SW 1271 (cell line): Measurements from ENCODE around the gene ZBTB20.
A peak's percentile ranks its signal among the peaks of the same experiment; 100 is the strongest.

Source experiments
- DNase-seq, 2 experiments: peaks; one replicate each; lab custom pipeline; 2025; lab: John Stamatoyannopoulos, UW

The ZBTB20 gene

DNA sequence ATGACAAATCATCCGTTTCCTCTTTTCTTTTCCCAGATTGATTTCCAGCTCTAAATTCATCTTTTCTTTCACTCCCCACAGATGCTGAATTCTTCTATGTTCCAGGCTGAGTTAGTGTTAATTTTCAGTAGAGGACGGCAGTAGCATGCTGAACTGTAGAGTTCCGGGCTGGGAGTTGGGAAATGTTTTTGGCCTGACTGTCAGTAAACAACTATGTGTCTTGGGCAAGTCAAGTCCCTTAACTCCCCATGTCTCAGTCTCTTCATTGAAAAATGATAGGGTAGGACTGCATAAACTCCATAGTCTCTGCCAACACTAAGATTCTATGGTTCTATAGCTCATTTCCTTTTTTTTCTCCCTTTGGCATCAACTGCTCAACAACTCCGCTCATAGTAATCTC lies 519.3 kb downstream of the ZBTB20 start:
- DNase-seq, result no peak

GRCh38 chr3:114626751-114627150 lies 520.3 kb downstream of the ZBTB20 start:
- DNase-seq, result no peak

DNA sequence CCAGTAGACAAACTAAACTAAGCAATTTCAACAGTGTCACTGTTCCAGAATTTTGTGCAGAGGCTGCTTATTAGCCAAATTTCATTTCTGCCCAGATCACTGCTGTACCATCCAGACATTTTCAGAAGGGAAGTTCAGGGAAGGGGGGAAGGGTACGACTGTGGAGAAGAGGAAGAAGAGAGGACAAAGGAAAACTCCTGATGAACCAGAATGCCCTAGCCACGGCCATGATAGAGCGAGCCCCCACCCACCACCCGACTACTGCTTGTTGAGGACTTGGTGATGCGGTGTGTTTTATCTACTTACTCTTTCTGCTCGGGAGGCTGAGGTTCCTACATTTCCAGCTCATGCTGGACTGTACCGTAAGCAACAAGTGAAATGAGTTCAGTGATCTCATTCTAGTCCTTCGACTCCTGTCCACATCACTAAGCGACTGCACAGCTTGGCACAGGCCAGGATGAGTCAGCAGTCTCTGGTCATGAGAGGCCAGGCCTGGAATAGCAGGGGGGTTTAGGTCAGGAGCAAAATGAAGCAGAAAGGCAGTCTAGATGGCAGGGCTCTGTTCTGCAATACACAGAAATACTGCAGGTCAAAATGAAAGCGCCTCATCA lies 522.4 kb downstream of the ZBTB20 start:
- peak; percentile 38 to 66 for DNase-seq

DNA sequence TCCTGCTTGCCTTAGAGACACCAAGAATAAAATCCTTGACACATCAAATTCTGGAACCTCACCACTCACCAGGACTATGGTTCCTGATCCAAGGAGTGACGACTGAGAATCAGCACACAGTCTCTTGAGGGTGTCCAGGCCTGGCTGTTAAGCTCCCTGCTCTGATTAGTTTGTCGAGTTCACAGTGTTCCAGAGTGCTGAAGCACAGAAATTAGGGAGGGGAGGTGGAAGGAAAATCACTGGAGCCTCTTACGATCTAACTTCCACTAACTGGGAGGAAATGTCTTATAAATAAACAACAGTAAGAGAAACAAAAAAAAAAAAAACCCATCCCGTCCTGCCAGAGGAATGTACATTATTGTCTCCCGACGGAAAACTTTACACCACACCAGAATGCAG lies 523.0 kb downstream of the ZBTB20 start:
- DNase-seq, result no peak

GRCh38 chr3:114623420-114624046 lies 523.6 kb downstream of the ZBTB20 start:
- no peak for DNase-seq

DNA sequence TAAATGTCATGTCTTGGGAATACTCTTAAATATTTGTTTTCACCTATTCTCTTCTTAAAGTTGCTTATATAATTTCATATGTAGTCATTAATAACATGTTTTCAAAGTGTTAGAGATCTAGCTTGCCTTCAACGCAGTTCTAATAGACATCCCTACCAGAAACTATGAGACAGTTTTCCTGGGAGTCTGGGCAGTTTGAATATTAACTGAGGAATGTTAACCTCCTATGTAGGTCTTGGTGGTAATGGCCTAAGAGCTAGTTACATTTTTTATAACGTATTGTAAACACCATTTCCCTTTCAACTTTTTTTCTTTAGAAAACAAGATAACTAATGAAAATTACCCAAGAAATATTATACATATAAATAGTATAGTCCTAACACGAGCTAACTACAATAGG lies 525.1 kb downstream of the ZBTB20 start:
- no peak for DNase-seq

GRCh38 chr3:114619771-114620170 lies 527.3 kb downstream of the ZBTB20 start:
- no peak for DNase-seq

- no peak for DNase-seq
Observed at GRCh38 chr3:114615523-114616085, 531.5 kb downstream of the ZBTB20 start.

- no peak for DNase-seq
Observed at GRCh38 chr3:114609973-114610630, 537.0 kb downstream of the ZBTB20 start.

DNA sequence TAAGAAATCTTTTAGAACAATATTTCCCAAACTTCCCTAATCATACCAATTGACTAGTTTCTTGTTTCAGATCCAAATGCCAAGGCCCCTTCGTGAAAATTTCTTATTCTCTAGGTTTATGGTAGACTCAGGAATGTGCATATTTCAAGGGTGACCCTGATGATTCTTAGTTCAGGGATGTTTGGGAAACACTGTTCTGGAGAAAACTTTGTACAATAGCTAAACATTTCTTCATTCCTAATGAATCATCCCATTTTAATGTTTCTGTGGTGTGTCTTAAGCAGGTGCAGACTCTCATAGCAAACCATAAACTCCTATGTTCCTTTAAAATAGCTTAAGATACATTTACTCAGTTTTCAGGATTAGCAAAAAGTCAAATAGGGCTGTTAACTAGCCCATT lies 538.8 kb downstream of the ZBTB20 start:
- peak; percentile 21 to 66 for DNase-seq

- no peak for DNase-seq
Observed at GRCh38 chr3:114606336-114606735, 540.8 kb downstream of the ZBTB20 start.

DNA sequence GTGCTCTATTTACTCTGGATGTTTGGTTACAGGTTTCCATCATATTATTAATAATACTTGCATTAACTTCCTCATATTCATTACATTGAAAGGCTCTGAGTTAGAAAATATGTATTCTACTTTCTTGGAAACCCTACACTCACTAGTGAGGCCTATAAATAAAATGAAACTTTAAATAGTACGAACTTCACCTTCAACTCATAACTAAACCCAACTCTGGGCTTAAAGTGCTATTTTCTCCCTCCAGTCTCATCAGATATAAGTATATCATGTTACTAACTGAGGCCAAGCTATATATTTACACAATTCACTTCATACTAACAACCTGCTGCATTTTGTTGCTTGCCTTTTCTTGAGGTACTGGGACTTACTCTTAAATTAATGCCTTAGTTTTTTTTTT lies 546.5 kb downstream of the ZBTB20 start:
- no peak for DNase-seq

DNA sequence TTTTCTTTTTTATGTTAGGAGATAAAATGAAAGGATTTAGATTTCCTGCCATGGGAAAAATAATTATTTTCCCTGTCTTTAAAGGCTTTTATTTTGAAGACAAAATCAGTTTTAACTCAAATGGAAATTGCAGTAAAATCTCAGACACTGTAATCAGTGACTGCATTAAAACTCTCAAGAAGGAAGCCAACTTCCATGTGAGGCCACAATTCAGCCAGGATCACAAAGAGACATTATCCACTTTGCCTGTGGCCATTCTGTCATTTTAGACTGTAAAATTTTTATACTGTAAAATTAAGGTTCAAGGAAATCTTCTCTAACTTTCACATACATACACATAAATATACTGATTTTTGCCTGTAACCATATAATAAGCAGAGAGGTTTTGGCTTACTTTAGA lies 549.2 kb downstream of the ZBTB20 start:
- no peak for DNase-seq

- DNase-seq, result no peak
Observed at GRCh38 chr3:114597012-114597411, 550.1 kb downstream of the ZBTB20 start.

DNA sequence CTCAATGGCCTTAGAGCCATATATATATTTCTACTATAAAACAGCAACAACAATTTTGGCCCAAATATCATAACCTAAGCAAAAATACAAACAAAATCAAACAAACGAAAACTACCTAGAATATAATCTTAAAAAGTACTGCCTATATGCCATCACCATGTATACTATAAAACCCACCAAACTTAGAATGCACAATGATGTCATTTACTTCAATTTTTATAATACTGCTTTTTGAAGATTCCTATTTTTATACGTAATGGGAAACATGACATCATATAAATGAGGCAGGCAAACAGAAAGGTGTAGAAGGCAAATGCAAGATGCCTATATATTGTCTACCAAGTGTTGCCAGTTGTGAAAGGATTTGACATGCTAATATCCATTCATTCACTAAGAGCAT lies 550.9 kb downstream of the ZBTB20 start:
- DNase-seq, result no peak

DNA sequence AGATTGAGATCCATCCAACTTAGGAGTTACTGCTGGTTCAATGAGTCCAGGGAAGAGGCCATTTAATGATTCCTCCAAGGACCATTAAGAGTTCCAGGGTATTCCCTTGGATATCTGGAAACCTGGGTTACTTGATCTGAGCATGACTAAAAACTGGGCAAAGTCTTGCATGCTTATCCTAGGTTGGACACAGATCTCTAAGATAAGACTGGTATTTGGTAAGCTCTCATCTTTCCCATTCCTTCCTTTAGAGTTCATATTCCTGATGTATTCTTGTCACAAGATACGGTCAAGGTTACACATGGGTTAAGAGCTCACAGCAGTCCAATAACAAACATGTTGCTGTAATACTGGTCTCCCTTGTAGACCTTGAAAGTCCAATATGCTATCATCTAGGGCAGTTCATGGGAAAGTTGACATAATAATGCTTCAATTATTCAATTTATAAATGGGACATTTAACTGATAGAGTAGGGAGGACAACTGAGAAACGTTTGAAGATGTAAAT lies 551.5 kb downstream of the ZBTB20 start:
- DNase-seq, result no peak

- DNase-seq, result no peak
Observed at GRCh38 chr3:114590309-114591047, 556.6 kb downstream of the ZBTB20 start.

- no peak for DNase-seq
Observed at GRCh38 chr3:114587986-114588385, 559.1 kb downstream of the ZBTB20 start.

GRCh38 chr3:114586119-114586518 lies 561.0 kb downstream of the ZBTB20 start:
- no peak for DNase-seq

DNA sequence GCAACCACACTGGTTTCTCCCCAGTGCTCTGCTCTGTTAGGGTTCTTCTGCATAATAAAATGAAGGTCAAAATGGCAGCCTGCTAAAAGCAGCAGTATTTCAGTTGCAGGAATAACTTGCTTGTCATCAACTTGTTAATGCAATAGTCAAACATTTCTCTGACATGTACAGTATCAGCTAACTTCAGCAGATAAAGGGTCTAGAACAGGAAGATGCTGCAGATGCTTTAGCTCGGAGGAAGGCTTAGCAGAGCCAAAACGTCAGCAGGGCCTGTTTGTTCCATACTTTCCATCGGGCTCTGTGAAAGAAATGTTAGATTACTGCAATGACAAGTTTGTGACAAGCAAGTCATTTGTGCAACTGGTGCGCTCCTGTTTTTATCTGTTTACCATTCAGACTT lies 561.4 kb downstream of the ZBTB20 start:
- DNase-seq, result no peak

DNA sequence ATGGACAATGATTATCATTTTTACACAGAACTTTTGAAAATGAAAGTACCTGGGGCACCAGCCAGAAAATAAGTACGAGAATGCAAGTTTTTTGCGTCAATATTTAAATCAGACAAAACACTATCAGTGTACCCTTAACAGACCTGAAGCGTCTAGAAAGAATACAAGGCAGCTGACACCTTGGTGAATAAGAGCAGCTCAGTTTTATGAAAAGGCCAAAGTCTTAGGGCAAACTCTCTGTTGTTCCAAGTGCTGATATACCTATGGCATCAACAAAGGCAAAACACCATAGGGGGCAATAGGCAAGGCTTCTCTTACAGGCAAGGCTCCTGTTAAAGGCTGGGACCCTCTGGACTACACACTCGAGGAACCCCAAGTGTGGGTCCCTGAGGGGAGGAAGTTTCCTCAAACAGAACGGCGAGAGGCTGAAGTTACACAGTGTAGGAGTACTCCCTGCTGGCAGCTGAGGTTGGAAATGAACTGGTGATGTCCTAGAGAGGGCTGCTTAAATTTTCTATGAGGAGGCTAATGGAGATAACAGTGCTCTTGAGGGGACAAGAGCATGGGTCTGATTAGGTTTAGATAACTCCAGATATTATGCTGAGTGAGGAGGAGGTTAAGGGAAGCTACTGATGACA lies 562.2 kb downstream of the ZBTB20 start:
- DNase-seq, result no peak

DNA sequence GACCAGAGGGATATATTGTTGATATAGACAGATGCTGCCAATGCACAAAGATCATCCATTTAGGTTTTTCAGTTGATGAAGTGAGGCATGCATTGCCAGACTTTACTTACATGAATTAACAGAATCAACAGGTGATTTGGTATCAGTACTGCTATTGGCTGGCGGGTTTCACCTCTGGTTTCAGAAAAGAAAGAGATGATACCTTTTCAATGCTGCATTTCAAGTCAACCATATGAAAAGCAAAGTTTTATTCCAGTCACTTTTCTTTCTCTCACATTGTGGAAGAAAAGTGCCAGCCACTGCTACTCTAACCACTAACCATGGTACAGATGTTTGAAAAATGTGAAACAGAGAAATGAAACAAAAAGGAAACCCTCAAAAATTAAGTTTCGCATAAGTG lies 564.2 kb downstream of the ZBTB20 start:
- no peak for DNase-seq
